H1 (cell line): ENCODE results near the gene TMC3.

Source experiments
- ATF2 ChIP-seq: IDR thresholded peaks from 2 replicates; pipeline ENCODE4 v1.6.1; 2012; ENCODE audit warnings: low read length, inconsistent platforms
- BRCA1 ChIP-seq: IDR thresholded peaks from 2 replicates; pipeline ENCODE4 v1.6.1; 2012; ENCODE audit warnings: low read depth, low read length, improper control_type of control experiment
- CTCF ChIP-seq, 3 experiments: IDR thresholded peaks; 1 replicate in 2 of 3; 2 replicates in 1 of 3; pipeline versions ENCODE4 v1.5.1 to v1.6.1; 2011; ENCODE audit warnings: low read length in 3 of 3, mild to moderate bottlenecking in 3 of 3, inconsistent platforms in 2 of 3, low read depth in 1 of 3, moderate library complexity in 1 of 3; ENCODE audit not compliant: insufficient read depth in 1 of 3; ENCODE audit errors: control extremely low read depth in 1 of 3
- EP300 ChIP-seq, 2 experiments: IDR thresholded peaks; 1 replicate in 1 of 2; 2 replicates in 1 of 2; pipeline ENCODE4 v1.6.1; 2011 to 2012; ENCODE audit warnings: low read depth in 2 of 2, low read length in 2 of 2, mild to moderate bottlenecking in 2 of 2, borderline replicate concordance in 1 of 2, inconsistent platforms in 1 of 2, moderate library complexity in 1 of 2
- EZH2 ChIP-seq: fragments of 200-600 bp; sonication (generic); IDR thresholded peaks from 2 replicates; pipeline ENCODE4 v1.7.1; 2012; ENCODE audit warnings: low read depth, mild to moderate bottlenecking, moderate library complexity, low read length, inconsistent platforms; ENCODE audit not compliant: severe bottlenecking
- FOSL1 ChIP-seq: IDR thresholded peaks from 2 replicates; pipeline ENCODE4 v1.6.1; 2011; ENCODE audit warnings: mild to moderate bottlenecking, low read depth, low read length, moderate library complexity; ENCODE audit not compliant: insufficient read depth
- HDAC6 ChIP-seq: IDR thresholded peaks from one replicate; pipeline ENCODE4 v1.7.1; 2012; ENCODE audit warnings: low read depth, mild to moderate bottlenecking, inconsistent platforms, low read length, moderate library complexity
- POLR2A ChIP-seq, 2 experiments: IDR thresholded peaks; 1 replicate in 1 of 2; 2 replicates in 1 of 2; pipeline ENCODE4 v1.6.1; 2011; ENCODE audit warnings: low read depth in 2 of 2, low read length in 2 of 2, mild to moderate bottlenecking in 2 of 2; ENCODE audit errors: control extremely low read depth in 1 of 2
- POLR2AphosphoS5 ChIP-seq: IDR thresholded peaks from 2 replicates; pipeline ENCODE4 v1.6.1; 2011; ENCODE audit warnings: low read depth, low read length
- SIX5 ChIP-seq: IDR thresholded peaks from 2 replicates; pipeline ENCODE4 v1.6.1; 2011; ENCODE audit warnings: mild to moderate bottlenecking, low read depth, low read length
- ZNF274 ChIP-seq: IDR thresholded peaks from 2 replicates; pipeline ENCODE4 v1.7.0; 2012; ENCODE audit warnings: low read length, borderline replicate concordance; ENCODE audit errors: extremely low read depth

GRCh38 chr15:81349271-81349670 lies 24.7 kb downstream of the TMC3 start:
- TF ChIP-seq CTCF (IDR thresholded peaks at IDR 0.05; ENCODE audit: control extremely low read depth in 1 of 3, insufficient read depth in 1 of 3, low read depth in 1 of 3, low read length in 3 of 3) = no peak
- TF ChIP-seq ATF2 = no peak
- TF ChIP-seq POLR2A (IDR thresholded peaks at IDR 0.05; ENCODE audit: control extremely low read depth in 1 of 2, low read depth in 2 of 2, low read length in 2 of 2) = no peak
- TF ChIP-seq EP300 (IDR thresholded peaks at IDR 0.05; ENCODE audit: borderline replicate concordance in 1 of 2, low read depth in 2 of 2, low read length in 2 of 2) = no peak
- TF ChIP-seq BRCA1 = no peak
- no peak for TF ChIP-seq SIX5
- TF ChIP-seq POLR2AphosphoS5 = no peak
- TF ChIP-seq HDAC6 = no peak
- TF ChIP-seq FOSL1 = no peak
- no peak for TF ChIP-seq EZH2
- no peak for TF ChIP-seq ZNF274
